PC-9 (cell line): ENCODE results near the gene LRRFIP1. TPM values are rescaled to one million over a fixed set of nuclear protein-coding genes. Genes with fewer than 3 reads are reported as not detected.

ENCODE experiments used
- BruUV-seq: library from RNA; stranded (reverse); fragments of 400-500 nt; replicated peaks from 2 replicates; lab custom pipeline; 2021; lab: Mats Ljungman, UMichigan
- CTCF ChIA-PET: fragments of 300-600 bp; sonication (Branson Sonifier 250); formaldehyde crosslinking; loops from one replicate; lab custom pipeline; 2022; ENCODE audit warnings: antibody characterized with exemption; lab: Charles Lee
- POLR2A ChIA-PET: fragments of 300-600 bp; sonication (Branson Sonifier 250); formaldehyde crosslinking; loops from one replicate; lab custom pipeline; 2022; ENCODE audit warnings: antibody characterized with exemption; ENCODE audit not compliant: unreplicated experiment; lab: Charles Lee
- DNase-seq, 2 experiments: peaks; one replicate each; pipeline versions ENCODE4 v3.0.0 to v3.0.0-alpha.2; 2015 to 2022; ENCODE audit warnings: mixed read lengths in 1 of 2
- H2AFZ ChIP-seq: fragments of 200-600 bp; sonication (generic); 2 replicates; pipeline ENCODE4 v1.8.1; 2017; ENCODE audit warnings: antibody characterized with exemption
- H3F3A ChIP-seq: fragments of 200-600 bp; sonication (generic); 2 replicates; pipeline ENCODE4 v1.8.1; 2017; ENCODE audit warnings: antibody characterized with exemption, mild to moderate bottlenecking, low read depth; ENCODE audit not compliant: insufficient read depth
- H3K27ac ChIP-seq: fragments of 200-600 bp; sonication (generic); 2 replicates; pipeline ENCODE4 v1.6.1; 2016; ENCODE audit warnings: mixed run types
- H3K27me3 ChIP-seq: fragments of 200-600 bp; sonication (generic); 2 replicates; pipeline ENCODE4 v1.6.1; 2016; ENCODE audit warnings: low read depth, mixed run types; ENCODE audit not compliant: insufficient read depth
- H3K36me3 ChIP-seq: fragments of 200-600 bp; sonication (generic); 2 replicates; pipeline ENCODE4 v1.6.1; 2016; ENCODE audit warnings: low read depth, mixed run types
- H3K4me1 ChIP-seq: fragments of 200-600 bp; sonication (generic); replicated peaks from 2 replicates; pipeline ENCODE4 v1.6.1; 2016; ENCODE audit warnings: mixed run types; ENCODE audit not compliant: insufficient read depth
- H3K4me2 ChIP-seq: fragments of 200-600 bp; sonication (generic); 2 replicates; pipeline ENCODE4 v1.6.1; 2017; ENCODE audit warnings: mixed run types
- H3K4me3 ChIP-seq: fragments of 200-600 bp; sonication (generic); 2 replicates; pipeline ENCODE4 v1.6.1; 2016; ENCODE audit warnings: mixed run types
- H3K79me2 ChIP-seq: fragments of 200-600 bp; sonication (generic); 2 replicates; pipeline ENCODE4 v1.6.1; 2017; ENCODE audit warnings: low read depth, mixed run types
- H3K9me2 ChIP-seq: fragments of 200-600 bp; sonication (generic); 2 replicates; pipeline ENCODE4 v1.8.1; 2017; ENCODE audit warnings: mild to moderate bottlenecking; ENCODE audit not compliant: insufficient read depth
- H3K9me3 ChIP-seq: fragments of 200-600 bp; sonication (generic); 2 replicates; pipeline ENCODE4 v1.8.1; 2016; ENCODE audit warnings: low read depth; ENCODE audit not compliant: insufficient read depth
- H4K20me1 ChIP-seq: fragments of 200-600 bp; sonication (generic); 2 replicates; pipeline ENCODE4 v1.8.1; 2017; ENCODE audit not compliant: insufficient read depth
- EZH2 ChIP-seq: fragments of 200-600 bp; sonication (generic); IDR thresholded peaks from 2 replicates; pipeline ENCODE4 v1.8.0; 2017; ENCODE audit warnings: antibody characterized with exemption, low read depth
- intact Hi-C: fragments of 100-400 bp; cut with micrococcal nuclease; formaldehyde crosslinking; loops from one replicate; pipeline ENCODE4 v1.10.0; 2022; ENCODE audit not compliant: unreplicated experiment
- total RNA-seq: library from RNA; stranded (reverse); gene quantifications from 2 replicates; pipeline ENCODE4 v1.2.3, GENCODE V29; 2021
- TF ChIP-seq, protein P1 (sequence below): fragments of 200-600 bp; sonication (generic); conservative IDR thresholded peaks from 2 replicates; pipeline ENCODE4 v1.6.1; 2017; ENCODE audit warnings: mixed run types, antibody characterized with exemption, mild to moderate bottlenecking, moderate library complexity

LRRFIP1 gene
- total RNA-seq, 1 experiment from 2014 or later: 238 TPM

DNA sequence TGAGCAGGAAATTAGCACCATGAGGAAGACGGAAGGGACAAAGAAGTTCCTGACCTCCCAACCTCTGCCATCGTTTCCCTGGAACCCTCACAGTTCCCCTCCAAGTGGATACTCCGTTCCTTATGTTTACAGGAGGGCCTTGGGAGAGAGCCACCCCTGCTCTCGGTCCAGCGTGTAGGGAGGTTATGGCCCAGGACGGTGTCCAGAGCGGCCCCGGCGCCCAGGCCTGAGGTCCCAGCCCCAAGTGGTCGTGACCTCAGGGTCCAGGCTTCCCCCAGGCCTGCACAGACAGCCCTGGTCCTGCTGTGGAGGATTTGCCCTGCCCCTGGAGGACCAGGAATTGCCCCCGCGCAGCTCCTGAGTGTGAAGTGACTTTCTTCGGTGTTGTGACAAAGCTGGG, 109.4 kb downstream of the LRRFIP1 start:
- POLR2A ChIA-PET: no interaction called here
- Histone ChIP-seq H3K27ac (no peak overlapping the region), H3K9me3 (no peaks in the 10 kb centered on the region), H3F3A (peaks cover 16% of the 10 kb centered on the region; the same call in 1 of the 2 replicates), H3K27me3 (no peaks in the 10 kb centered on the region), H3K36me3 (peaks cover 24% of the 10 kb centered on the region), H3K4me1 (peaks cover 12% of the 10 kb centered on the region), H2AFZ (no peak overlapping the region), H4K20me1 (peaks cover 92% of the 10 kb centered on the region), H3K4me2 (no peak overlapping the region), H3K4me3 (no peak overlapping the region), H3K79me2 (peaks cover 98% of the 10 kb centered on the region), H3K9me2 (no peaks in the 10 kb centered on the region)
- intact Hi-C loops: no loop called here
- no peak for DNase-seq
- BruUV-seq: no TSS peak
- CTCF ChIA-PET: interaction anchor here (0.6 kb wide), 1 partner anchor 62 kb away, joined by 4 read pairs; no protein-coding TSS in a partner anchor
- no peak for TF ChIP-seq EZH2
- TF ChIP-seq, protein P1, sequence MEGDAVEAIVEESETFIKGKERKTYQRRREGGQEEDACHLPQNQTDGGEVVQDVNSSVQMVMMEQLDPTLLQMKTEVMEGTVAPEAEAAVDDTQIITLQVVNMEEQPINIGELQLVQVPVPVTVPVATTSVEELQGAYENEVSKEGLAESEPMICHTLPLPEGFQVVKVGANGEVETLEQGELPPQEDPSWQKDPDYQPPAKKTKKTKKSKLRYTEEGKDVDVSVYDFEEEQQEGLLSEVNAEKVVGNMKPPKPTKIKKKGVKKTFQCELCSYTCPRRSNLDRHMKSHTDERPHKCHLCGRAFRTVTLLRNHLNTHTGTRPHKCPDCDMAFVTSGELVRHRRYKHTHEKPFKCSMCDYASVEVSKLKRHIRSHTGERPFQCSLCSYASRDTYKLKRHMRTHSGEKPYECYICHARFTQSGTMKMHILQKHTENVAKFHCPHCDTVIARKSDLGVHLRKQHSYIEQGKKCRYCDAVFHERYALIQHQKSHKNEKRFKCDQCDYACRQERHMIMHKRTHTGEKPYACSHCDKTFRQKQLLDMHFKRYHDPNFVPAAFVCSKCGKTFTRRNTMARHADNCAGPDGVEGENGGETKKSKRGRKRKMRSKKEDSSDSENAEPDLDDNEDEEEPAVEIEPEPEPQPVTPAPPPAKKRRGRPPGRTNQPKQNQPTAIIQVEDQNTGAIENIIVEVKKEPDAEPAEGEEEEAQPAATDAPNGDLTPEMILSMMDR: no peak

DNA sequence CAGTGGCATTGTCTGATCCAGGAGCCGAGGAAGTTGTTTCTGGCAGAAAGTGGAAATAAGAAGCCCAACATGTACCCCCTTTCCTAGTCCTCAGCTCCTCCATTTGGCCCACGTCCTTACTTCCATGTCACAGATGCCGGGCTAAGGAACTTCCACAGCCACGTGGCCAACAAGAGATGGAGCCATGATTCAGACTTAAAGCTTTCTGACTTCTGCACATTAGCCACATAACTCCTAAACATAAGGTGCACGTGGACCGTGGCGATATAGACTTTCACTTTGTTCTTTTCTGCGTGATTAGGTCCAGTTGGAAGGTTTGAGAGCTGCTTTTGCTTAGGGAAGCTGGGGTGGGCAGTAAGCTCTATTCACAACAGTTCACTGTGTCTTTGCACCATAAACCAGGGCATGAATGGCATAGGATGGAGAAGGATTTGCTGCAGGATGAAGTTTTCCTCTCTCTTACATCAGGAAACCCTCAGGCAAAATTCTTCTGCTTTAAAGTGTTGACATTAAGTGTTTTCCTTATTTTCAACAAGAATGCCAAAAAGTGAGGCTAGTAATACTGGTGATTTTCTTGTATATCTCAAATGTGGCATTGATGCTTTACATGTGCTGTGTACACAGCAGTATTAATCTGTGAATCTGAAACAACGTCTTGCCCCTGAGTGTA, 109.9 kb downstream of the LRRFIP1 start:
- peaks cover 99% of the 10 kb centered on the region for H3K79me2 ChIP-seq
- no peak overlapping the region for H3K4me3 ChIP-seq
- H3F3A ChIP-seq: peaks cover 22% of the 10 kb centered on the region; the same call in 1 of the 2 replicates
- TF ChIP-seq, protein P1: no peak
- TF ChIP-seq EZH2: no peak
- intact Hi-C loops: no loop called here
- no peak overlapping the region for H2AFZ ChIP-seq
- H3K9me3 ChIP-seq: no peaks in the 10 kb centered on the region
- no peak overlapping the region for H3K4me2 ChIP-seq
- CTCF ChIA-PET: interaction anchor here (0.6 kb wide), 1 partner anchor 62 kb away, joined by 4 read pairs; no protein-coding TSS in a partner anchor
- BruUV-seq: no TSS peak
- H3K27ac ChIP-seq: no peak overlapping the region
- H4K20me1 ChIP-seq: peaks cover 94% of the 10 kb centered on the region
- no peak for DNase-seq
- H3K36me3 ChIP-seq: peaks cover 24% of the 10 kb centered on the region
- H3K4me1 ChIP-seq: peaks cover 13% of the 10 kb centered on the region
- POLR2A ChIA-PET: no interaction called here
- H3K9me2 ChIP-seq: no peaks in the 10 kb centered on the region
- H3K27me3 ChIP-seq: no peaks in the 10 kb centered on the region

DNA sequence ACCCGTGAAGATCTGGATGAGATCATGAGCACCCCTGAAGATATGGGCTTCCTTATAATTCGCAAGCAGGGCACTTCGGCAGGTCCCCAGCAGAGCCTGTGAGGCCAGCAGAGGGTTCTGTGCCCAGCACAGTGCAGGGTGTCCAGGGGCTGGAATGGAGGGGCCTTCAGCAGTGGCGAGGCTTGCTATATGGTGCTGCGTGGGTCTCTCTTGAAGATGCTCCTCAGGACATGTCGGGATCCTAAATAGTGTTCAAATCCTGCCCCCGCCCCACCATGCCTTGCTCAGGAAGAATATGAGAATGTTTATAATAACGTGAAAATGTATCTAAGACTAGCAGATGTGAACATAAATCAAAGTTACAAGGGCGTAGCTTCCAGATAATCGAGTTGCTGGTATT, 110.9 kb downstream of the LRRFIP1 start:
- no peak overlapping the region for H3K4me3 ChIP-seq
- peaks cover 23% of the 10 kb centered on the region for H3K4me1 ChIP-seq
- peaks cover 30% of the 10 kb centered on the region for H3F3A ChIP-seq
- no peak overlapping the region for H3K27ac ChIP-seq
- H4K20me1 ChIP-seq: peaks cover 94% of the 10 kb centered on the region
- intact Hi-C loops: no loop called here
- ChIA-PET CTCF (no interaction called here), POLR2A (no interaction called here)
- H3K27me3 ChIP-seq: no peaks in the 10 kb centered on the region
- H3K79me2 ChIP-seq: peaks cover 98% of the 10 kb centered on the region
- no peak for DNase-seq
- no peaks in the 10 kb centered on the region for H3K9me2 ChIP-seq
- no peak for TF ChIP-seq EZH2
- TF ChIP-seq, protein P1: no peak
- peaks cover 24% of the 10 kb centered on the region for H3K36me3 ChIP-seq
- no peaks in the 10 kb centered on the region for H3K9me3 ChIP-seq
- no peak overlapping the region for H3K4me2 ChIP-seq
- no TSS peak for BruUV-seq
- H2AFZ ChIP-seq: no peak overlapping the region
